GM20431 (cell line): ENCODE measurements around the gene IKZF1.
"Not testable (repeated sequence)": the region's sequence is repeated elsewhere in the genome, so short reads cannot be mapped to it uniquely, and the experiment has no call there.

ENCODE experiments used
- in situ Hi-C: fragments of 300-500 bp; cut with MseI, MboI; formaldehyde crosslinking; loops from one replicate; pipeline ENCODE4 v1.15.0; 2020; ENCODE audit warnings: low sequenced_read_pairs; ENCODE audit not compliant: unreplicated experiment

The IKZF1 gene

GRCh38 chr7:50331564-50332208, 27.2 kb downstream of the IKZF1 start:
- in situ Hi-C loops, result no loop called here

DNA sequence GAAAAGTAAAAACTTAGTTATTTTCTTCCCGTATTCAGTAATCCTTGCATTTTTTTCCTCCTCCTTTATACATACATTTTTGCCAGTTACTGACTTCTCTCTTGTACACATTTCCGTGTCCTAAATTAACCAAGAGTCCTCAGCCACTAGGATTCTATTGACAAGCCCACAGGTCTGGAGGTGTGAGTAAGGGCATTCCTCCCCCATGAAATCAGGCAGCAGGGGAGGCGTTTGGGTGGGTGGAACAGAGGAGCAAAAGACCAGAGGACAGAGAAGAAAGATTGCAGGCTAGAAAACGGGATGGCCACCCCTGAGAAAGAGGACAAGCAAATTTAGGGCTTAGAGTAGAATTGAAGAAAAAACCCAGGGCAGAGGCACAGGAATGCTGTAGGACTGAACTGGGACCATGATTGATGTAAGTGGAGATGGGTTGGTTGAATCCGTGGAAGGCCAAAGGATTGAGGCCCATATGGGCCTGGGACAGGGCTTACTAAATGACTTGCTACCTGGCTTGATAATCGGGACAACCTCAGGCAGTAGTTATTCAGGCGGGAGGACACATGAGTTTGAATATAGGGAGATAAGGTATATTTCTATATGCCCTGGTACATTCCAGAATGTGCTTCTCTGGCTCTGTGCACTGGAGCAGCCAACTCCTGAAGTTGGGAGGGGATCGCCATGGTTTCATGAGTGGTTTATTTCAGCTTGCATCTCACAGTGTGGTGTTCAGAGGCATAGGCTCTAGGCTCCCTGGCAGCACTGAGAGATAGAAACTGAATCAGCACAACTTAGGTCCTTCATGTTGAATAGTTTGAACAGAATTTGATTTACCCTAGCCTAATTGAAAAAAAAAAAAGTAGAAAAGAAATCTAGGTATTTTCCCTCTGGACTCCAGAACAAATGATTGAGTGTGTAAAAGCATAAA, 28.0 kb downstream of the IKZF1 start:
- in situ Hi-C loops, result no loop called here

DNA sequence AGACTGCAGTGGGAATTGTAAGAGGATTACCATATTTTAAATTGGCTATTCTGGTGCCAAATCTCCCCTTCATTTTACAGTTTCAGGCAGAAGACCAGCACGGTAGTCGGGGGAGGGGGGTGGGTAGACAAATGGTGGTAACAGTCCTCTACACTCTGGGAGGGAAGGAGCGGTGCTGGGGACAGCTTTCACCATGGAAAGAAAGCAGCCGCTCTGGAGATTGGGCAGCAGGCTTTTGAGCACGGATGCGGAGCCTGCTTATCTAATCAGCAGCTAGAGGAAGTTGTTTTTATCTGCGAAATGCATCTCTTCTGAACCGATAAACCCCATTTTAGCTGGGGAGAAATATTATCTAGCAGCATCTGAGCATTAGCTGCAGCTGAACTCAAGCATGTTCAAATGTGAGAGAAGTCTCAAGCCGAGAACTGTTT, 28.7 kb downstream of the IKZF1 start:
- in situ Hi-C loops, result no loop called here

DNA sequence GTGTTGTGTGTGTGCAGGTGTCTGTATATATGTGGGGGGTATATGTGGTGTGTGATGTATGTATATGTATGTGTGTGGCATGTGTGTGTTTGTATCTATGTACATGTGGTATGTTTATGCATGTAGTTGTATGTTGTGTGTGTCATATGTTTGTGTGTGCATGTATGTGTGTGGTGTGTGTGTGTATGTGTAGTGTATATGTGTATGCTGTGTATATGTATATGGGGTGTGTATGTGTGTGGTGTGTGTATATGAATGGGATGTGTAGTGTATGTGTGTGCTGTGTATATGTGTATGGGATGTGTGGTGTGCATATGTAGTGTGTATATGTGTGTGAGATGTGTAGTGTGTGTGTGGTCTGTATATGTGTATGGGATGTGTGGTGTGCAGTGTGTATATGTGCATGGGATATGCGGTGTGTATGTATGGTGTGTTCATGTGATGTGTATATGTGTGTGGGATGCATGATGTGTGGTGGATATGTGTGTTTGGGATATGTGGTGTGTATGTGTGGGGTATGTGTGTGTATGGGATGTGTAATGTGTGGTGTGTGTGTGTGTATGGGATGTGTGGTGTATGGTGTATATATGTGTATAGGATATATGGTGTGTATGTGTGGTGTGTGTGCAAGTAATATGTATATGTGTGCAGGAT, 30.0 kb downstream of the IKZF1 start:
- in situ Hi-C loops, result no loop called here

- in situ Hi-C loops, result no loop called here
These were observed 30.8 kb downstream of the IKZF1 start for GRCh38 chr7:50335230-50335794.

DNA sequence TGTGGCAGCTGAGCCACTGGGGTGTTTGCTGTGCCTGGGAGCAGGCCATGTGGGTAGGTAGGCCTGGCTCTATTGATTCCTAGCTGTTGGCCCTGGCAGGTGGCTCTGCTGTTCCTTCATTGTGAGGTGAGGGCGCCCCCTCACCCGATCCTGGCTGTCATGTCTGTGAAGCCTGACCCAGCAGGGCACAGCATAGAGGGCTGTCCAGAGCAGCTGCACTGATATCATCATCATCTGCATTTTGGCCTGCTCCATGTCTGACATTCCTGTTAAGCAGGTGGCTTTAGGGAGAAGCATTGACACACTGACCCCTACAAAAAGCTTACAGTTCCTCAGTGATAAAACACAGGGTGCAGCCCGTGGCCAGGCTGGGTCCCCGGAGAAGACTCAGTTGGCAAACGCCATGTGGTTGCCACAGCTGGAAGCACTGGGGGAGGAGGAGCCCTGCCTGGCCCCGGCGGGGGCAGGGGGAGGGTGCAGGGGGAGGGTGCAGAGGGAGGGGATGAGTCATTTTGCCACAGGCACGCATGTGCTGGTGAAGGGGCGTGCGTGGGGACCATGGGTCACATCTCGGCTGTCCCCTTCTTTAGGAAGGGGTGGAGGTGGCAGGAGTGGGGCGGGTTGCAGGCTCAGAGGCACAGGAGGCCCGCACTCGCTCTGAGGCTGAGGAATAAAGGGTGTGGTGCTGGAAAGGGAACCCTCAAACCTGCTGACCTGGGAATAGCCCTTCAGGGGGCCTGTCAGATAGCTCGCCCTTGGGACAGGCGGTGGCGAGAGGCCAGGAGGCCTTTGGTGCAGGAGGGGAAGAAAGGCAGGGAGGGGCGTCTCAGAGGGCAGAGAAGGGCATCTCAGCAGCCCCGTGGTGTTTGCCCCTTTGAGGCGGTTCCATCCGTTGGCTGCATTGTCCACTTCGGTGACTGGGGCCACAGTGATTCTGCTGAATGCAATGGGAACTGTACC, 31.6 kb downstream of the IKZF1 start:
- in situ Hi-C loops, result no loop called here

GRCh38 chr7:50336894-50337703, 32.6 kb downstream of the IKZF1 start:
- in situ Hi-C loops, result no loop called here

DNA sequence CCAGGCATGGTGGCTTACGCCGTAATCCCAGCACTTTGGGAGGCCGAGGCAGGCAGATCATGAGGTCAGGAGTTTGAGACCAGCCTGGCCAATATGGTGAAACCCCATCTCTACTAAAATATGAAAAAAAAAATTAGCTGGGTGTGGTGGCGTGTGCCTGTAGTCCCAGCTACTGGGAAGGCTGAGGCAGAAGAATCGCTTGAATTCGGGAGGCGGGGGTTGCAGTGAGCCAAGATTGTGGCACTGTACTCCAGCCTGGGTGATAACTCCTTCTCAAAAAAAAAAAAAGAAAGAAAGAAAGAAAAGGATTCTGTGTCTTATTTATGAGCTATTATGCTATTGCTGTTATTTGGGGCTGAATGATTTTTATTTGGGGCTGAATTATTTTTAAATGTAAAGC, 35.0 kb downstream of the IKZF1 start:
- in situ Hi-C loops, result not testable (repeated sequence)

DNA sequence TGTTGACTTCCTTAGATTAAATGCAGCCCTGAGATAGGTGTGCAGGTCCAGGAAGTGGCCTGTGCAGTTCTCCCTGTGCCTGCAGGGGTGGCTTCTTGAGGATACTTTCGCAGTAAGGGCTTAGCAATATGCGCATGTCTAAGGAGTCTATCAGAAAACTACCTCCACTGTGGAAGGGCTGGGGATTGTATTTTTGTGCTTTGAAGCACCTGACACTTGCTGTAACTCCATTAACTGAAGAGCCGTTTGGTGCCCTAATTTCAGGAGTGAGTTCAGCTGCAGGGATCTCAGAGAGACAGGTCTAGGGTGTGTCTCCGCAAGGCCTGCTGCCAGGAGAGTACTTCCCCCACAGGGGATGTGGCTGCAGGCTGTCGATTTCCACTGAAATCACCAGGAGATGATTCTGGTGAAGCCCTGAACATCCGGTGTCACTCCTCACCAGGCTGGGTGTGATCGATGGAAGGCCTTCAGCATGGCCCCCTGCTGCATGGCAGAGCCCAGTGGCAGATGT, 35.5 kb downstream of the IKZF1 start:
- in situ Hi-C loops, result no loop called here

DNA sequence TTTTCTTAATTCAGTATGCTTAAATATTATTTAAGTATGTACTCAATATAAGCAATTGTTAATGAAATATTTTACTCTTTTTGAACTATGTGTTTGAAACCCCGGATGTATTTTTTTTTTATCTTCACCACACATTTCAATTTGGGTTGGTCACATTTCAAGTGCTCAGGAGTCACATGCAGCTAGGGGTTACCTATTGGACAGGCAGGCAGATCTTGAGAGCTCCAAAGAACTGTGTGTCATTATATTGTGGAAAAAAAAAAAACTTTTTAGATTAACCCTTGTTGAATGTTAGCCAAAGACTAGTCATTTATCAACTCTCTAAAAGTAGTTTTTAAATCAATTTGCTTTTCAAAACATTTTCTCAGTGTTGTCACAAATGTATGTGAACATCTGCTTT, 37.2 kb downstream of the IKZF1 start:
- in situ Hi-C loops, result no loop called here

DNA sequence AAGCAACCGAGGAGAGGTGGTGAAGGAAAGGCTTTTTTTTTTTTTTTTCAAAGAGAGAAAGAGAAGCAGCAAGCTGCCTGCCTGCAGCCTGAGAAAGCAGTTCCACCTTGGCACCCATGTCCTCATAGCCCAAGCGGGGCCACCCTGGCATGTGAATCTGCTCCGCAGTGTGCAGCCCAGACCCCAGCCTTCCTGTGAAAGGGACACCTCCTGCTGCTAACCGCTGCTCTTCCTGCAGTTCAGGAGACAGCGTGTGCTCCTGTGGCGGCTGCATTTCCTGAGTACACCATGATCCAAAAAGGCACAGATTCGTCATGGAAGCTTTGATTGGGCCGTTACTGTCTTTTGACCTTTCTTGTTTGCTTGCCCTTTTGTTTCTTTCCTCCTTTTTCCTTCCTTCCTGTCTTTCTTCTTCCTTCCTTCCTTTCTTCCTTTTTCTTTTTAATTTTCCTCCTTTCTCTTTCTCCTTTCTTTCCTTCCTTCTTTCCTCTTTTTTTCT, 38.1 kb downstream of the IKZF1 start:
- in situ Hi-C loops, result no loop called here

GRCh38 chr7:50346545-50347497, 42.3 kb downstream of the IKZF1 start:
- in situ Hi-C loops, result no loop called here

GRCh38 chr7:50347693-50348092, 43.2 kb downstream of the IKZF1 start:
- in situ Hi-C loops, result no loop called here

GRCh38 chr7:50348469-50349162, 44.1 kb downstream of the IKZF1 start:
- in situ Hi-C loops, result no loop called here

- in situ Hi-C loops, result no loop called here
These were observed 44.9 kb downstream of the IKZF1 start for GRCh38 chr7:50349399-50349798.
